Measurements from ENCODE around the gene TEAD4.

TEAD4 gene

DNA sequence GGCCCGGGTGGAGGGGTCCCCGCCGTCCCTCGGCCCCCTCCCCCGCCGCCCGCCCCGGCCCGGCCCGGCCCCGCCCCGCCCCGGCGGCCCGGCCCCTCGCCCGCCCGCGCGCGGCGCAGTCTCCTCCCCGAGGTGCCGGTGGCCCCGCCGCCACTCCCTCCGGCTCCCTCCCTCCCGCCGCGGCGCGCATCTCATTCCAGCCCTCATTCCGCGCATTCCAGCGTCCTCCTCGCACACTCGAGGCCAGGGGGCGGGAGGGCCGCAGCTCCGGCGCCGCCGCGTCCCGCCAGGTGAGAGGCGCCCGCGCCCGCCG lies at the start of gene TEAD4:
Gene TEAD4, plus strand, starts transcription at position 206 of the 313 bp plus-strand sequence.
- DNase-seq (ENCODE audit: low spot score) = peak; percentile 91

DNA sequence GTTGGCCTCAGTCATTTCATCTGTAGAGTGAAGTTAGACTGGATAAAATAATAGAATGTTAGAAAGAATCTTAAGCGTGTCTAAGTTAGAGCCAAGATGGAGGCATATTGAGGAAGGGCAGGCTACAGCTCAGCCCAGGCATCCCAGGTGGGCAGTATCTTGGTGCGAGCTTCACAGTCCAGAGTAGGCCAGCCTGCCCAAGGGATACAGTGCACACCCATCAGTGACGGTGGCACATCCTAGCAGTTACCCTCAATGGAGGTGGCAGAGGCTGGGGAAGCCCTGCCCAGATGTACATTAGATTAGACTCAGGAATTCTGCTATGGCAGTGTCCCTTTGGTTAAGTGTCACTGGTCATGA lies 47.0 kb upstream of the TEAD4 start:
- no peak for DNase-seq (ENCODE audit: low spot score)

DNA sequence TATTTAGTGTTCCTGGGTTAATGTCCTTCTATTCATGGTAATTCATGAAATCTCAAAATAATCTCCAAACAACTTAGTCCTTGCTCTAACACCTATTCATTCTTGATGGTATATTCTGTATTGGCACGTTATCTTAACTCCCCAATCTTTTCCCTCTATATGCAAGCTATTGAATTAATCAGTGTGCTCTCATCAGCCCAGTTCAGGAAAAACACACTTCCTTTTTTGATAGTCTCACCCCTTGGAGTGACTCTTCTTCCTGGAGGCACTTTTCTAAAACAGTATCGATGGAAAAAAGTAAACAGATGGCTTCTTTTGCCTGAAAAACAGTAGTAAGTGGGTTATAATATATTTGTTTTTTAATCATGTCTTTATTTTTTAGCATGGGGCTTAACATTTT lies 39.9 kb upstream of the TEAD4 start:
- DNase-seq (ENCODE audit: low spot score) = no peak

DNA sequence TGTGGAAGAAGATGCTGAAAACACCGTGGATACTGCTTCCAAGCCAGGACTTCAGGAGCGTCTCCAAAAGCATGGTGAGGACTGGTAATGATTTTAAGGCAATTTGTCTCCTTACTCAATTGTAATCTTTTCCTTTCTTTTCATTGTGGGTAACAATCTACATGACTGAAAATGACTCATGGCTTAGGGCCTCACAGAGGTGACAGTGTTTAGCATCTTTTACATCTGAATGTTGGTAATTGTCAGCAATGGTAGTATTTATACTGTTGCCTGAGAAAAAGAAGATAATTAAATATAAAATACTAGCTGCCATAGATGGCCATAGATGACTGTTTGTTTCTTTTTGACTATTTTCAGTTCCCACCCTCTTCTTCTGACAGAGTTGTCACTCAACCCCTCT lies 36.9 kb upstream of the TEAD4 start:
- DNase-seq (ENCODE audit: low spot score) = no peak

DNA sequence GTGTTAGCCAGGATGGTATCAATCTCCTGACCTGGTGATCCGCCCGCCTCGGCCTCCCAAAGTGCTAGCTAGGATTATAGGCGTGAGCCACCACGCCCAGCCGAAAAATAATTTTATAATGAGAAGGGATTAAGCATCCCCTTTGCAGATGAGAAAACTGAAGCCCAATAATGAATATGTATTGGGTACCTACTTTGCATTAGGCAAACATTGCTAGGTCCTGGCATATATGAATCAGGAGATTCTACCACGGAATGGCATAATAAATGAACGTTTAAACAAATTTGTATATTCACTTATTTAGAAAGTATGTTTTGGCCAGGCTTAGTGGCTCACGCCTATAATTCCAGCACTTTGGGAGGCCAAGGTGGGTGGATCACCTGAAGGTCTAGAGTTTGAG lies 36.1 kb upstream of the TEAD4 start:
- DNase-seq (ENCODE audit: low spot score) = no peak

DNA sequence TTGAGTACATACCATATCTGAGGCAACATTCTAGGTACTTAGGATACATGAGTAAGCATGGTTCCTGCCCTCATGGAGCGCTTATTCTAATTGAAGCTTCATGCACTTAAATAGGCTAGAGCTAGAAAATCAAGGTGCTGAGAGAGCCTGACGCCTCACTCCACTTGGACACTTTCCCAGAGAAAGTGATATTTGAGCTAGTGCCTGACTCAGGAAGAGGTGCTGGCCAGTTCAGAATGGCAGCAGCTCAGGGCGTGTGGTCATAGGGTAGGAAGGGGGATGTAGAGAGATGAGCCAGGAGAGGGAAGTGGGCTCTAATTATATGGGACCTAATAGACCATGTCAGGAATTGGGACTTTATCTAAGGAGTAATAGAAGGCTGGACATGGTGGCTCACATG lies 35.2 kb upstream of the TEAD4 start:
- DNase-seq (ENCODE audit: low spot score) = no peak

DNA sequence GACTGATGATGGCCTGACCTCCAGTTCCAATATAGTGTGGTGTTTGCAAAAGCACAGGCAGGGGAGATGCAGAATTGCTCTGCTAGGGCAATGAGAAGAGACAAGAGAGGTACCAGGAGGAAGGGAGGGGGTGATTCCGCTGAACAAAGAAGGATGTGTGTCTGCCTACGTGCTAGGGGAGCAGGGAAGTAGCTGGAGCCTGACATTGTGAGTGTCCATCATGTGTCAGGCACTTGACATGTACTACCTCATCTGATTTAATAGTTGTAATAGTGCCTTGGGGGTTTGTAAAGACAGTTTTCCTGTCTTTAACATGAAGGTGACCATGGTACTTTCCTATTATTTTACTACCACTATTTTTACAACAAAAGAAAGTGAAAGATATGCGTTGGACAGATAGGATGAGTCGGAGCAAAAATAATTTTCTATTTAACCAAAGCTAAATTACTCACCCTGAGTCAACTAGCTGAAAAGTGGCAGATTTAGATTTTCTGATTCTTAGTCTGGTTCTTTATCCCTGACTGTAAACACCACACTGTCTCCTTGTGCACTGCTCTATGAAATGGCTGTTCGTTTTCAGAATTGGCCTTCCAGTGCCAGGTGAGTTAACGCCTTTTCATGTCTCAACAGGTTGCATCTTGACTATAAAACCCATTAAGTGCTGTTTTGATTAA lies 33.7 kb upstream of the TEAD4 start:
- DNase-seq (ENCODE audit: low spot score) = no peak

DNA sequence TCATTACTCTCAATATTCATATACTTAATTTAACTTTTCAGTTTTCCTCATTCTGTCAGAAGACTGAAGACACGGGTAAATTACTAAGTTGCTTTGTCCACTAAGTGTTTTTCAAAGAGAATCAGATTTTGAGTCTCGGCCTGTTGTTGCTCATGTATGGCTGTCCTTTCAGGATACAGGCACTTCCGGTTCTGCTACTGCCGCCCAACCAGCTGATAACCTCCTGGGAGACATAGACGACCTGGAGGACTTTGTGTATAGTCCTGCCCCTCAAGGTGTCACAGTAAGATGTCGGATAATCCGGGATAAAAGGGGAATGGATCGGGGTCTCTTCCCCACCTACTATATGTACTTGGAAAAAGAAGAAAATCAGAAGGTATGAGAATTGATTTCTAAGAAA lies 28.3 kb upstream of the TEAD4 start:
- DNase-seq (ENCODE audit: low spot score) = no peak

DNA sequence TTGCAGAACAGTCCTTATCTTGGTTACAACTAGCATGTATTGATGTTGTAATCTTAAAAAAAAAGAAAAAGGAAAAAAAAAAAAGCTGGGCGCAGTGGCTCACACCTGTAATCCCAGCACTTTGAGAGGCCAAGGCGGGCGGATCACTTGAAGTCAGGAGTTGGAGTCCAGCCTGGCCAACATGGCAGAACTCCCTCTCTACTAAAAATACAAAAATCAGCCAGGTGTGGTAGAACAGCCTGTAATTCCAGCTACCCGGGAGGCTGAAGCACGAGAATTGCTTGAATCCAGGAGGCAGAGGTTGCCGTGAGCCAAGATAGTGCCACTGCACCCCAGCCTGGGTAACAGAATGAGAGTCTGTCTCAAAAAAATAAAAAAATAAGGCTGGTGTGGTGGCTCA lies 25.6 kb upstream of the TEAD4 start:
- DNase-seq (ENCODE audit: low spot score) = no peak

DNA sequence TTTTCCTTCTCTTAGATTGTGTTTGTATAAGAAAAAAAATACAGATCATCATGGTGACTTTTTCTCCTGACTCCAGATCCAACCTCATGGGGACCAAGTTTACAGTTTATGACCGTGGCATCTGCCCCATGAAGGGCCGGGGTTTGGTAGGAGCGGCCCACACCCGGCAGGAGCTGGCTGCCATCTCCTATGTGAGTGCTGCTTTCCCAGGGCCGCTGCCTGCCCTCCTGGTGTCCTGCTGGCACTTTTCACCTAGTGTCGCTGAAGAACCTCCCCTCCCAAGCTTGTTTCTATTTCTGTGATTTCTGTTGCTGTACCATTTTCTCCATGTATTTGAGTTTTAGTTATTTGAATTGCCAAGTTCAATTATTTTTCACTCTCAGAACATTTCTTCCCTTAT lies 24.8 kb upstream of the TEAD4 start:
- no peak for DNase-seq (ENCODE audit: low spot score)

DNA sequence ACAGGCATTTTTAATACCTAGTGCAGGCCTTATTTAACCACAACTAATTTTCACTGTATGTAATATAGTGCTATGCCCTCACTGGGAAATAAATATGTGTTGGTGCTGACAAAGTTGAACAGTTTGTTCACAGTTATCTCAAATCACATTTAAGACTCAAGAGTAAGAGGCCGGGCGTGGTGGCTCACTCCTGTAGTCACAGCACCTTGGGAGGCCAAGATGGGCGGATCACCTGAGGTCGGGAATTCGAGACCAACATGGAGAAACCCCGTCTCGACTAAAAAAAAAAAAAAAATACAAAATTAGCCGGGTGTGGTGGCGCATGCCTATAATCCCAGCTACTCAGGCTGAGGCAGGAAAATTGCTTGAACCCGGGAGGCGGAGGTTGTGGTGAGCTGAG lies 22.9 kb upstream of the TEAD4 start:
- DNase-seq (ENCODE audit: low spot score) = no peak

DNA sequence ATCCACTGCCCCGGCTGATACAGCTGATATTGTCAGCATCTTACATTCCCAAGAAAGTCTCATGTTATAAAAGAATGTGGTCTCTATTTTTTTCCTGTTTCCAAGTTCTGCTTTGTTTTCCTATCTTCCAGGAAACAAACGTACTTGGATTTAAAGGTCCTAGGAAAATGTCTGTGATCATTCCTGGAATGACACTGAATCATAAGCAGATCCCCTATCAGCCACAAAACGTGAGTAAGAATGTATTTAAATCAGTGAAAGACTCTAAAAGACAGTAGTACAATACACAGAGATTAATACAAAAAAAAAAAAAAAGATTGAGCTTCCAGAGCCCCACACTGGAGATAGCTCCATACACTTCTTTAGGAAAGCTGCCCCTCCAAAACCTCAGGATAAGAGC lies 21.7 kb upstream of the TEAD4 start:
- DNase-seq (ENCODE audit: low spot score) = no peak

DNA sequence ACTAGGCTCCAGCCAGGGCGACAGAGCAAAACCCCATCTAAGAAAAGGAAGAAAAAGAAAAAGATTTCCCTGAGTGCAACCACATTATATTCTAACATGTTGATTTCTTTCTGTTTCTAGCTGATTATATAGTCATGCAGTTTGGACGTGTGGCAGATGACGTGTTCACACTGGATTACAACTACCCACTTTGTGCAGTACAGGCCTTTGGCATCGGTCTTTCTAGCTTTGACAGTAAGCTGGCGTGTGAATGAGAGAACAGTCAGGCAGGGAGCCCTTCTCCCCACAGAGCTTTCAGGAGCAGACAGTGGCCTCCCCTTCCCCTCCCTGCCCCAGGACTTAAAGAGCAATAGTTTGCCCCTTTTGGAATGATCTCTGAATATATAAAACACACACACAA lies 20.0 kb upstream of the TEAD4 start:
- DNase-seq (ENCODE audit: low spot score) = no peak

DNA sequence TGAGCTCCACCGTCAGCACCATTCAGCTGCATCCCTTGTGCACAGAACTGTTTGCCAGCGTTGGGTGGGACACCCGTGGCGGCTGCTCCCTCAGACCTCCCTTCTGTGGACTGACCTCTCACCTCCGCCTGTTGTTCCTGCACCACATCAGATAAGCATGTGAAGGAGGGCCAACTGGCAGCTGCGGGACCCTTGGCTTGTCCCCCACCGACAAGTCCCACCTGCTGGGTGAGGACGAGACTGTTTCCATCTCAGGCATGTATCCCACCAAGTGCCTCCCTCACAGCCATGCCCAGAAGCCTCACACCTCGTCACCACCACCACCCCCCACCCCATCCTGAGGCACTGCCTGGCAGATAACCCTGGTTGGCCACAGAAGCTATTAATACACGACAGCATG lies 18.6 kb upstream of the TEAD4 start:
- no peak for DNase-seq (ENCODE audit: low spot score)

DNA sequence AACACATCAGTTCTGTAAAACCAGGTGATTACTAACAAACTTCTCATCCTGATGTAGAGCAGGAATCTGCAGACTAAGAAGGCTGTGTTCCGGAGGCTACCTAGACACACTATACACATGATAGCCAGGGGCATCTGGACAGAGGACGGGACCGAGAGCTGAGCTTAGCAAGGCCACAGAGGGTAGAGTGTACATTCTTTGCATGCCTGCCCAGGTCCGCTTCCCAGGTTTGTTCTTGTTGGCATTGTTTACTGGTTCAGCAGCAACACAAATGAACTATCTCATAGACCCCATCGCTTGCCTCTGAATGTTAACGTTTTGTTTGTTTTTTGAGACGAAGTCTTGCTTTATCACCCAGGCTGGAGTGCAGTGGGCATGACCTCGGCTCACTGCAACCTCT lies 17.7 kb upstream of the TEAD4 start:
- DNase-seq (ENCODE audit: low spot score) = no peak

DNA sequence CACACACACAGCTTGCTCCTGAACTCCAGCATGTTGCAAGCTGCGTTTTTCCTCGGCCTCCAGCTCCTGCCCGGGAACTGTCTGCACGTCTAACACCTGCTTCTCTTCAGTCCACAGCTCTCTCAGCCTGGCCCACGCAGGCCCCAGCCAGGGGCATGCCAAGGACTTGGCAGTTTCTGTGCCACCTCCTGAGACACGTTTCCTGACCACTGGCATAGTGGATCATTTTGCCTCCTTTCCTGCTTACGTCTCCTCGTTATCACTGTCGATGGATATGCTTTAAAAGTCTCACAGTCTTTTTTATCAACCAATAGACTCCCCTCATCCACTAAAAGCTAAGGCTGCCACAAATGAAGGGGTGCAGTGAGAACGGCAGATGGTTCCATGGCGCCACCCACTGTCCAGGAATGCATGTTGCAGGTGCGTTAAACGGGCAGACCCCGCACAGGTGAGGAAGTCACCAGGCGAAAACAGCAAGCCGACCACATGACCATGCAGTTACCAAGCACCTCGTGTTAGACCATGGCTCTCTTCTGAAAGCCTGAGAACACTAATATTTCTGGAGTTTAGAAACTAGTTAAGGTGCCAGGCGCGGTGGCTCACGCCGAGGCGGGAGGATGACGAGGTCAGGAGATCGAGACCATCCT lies 14.7 kb upstream of the TEAD4 start:
- peak; percentile 72 for DNase-seq (ENCODE audit: low spot score)

DNA sequence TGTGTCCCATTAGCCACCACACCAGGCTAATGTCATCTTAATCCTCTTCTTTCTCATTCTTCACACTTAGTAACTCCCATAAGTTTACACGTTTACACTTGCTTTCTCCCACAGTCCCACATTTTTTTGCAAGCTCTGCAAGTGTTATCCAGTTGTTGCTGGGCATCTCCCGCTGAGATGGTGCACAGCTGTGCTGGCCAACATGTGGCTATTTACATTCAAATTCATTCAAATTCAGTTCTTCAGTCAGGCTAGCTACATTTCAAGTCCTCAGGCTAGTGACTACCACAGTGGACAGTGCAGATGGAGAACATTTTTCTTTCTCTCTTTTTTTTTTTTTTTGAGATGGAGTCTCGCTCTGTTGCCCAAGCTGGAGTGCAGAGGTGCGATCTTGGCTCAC lies 9.8 kb upstream of the TEAD4 start:
- no peak for DNase-seq (ENCODE audit: low spot score)

DNA sequence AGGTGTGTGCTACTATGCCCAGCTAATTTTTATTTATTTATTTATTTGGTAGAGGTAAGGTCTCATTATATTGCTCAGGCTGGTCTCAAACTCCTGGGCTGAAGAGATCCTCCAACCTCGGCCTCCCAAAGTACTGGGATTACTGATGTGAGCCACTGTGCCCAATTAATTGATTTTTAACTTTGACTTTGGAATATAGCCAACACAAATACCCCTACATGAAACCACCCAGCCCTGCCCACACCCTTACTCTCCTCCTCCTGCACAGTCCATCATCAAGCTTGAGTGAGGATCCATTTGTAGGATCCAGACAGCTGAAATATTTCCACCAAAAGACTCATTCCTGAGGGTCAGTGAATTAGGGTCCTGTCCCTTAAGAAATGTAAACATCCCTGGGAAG lies 3.3 kb upstream of the TEAD4 start:
- DNase-seq (ENCODE audit: low spot score) = no peak

DNA sequence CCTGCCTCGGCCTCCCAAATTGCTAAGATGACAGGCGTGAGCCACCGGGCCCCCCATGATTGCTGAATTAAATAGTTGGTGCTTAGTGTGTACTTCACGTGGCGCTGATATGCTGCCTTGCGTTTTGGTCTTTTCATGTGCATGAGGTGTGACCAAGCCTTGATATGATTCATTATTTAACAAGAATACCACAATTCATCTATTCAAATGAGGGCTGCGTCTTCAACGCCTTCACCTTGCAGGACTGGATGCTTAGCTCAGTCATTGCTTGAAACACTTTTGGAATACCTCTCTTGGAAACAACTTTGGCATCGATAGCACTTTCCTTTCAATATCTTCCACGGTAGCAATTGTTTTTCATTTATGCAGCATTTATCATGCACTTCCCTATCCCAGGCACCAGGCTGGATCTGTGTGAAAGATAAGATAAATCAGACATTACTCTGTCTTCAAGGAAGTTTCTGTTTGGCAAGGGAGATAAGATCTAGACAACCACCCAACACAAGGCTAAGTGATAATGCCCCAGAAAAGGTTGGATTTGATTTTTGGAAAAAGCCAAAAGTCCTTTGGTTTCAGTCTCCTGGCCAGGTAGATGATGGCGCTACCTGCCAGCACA lies 1.3 kb upstream of the TEAD4 start:
- DNase-seq (ENCODE audit: low spot score) = no peak

DNA sequence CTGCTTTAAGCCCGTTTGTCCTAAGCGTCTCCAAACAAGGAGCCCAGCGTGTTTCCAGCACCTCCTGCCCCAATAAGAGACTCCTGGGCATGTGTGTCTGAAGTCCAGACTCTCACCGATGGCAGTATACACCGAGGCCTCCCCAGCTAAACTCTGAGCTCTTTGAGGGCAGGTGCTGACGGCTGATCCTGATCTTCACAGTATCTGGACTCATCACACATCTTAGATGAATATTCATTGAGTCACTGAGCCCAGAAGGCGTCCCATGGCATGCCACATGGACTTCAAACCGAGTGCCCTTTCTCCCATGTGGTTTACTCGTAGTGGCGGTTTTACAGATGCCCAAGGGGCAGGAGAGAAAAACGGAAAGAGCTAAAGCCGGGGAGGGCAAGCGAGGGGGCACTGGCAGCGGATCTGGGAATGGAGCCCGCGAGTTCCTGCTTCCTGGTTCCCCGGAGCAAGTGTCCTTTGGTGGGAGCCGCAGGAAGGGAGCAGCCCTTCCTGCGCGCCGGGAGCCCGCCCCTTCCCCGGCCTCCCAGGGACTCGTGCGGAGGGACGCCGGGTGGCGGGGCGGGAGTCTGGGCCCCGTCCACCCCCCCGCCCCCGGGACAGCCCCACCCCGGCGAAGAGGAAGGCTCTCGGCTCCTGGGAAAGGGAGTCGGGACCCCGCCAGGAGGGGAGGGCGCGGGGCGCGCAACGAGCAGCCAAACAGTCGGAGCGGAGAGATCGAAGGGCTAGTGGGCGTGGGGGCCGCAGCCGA lies 585 bp upstream of the TEAD4 start:
- DNase-seq (ENCODE audit: low spot score) = peak; percentile 95

DNA sequence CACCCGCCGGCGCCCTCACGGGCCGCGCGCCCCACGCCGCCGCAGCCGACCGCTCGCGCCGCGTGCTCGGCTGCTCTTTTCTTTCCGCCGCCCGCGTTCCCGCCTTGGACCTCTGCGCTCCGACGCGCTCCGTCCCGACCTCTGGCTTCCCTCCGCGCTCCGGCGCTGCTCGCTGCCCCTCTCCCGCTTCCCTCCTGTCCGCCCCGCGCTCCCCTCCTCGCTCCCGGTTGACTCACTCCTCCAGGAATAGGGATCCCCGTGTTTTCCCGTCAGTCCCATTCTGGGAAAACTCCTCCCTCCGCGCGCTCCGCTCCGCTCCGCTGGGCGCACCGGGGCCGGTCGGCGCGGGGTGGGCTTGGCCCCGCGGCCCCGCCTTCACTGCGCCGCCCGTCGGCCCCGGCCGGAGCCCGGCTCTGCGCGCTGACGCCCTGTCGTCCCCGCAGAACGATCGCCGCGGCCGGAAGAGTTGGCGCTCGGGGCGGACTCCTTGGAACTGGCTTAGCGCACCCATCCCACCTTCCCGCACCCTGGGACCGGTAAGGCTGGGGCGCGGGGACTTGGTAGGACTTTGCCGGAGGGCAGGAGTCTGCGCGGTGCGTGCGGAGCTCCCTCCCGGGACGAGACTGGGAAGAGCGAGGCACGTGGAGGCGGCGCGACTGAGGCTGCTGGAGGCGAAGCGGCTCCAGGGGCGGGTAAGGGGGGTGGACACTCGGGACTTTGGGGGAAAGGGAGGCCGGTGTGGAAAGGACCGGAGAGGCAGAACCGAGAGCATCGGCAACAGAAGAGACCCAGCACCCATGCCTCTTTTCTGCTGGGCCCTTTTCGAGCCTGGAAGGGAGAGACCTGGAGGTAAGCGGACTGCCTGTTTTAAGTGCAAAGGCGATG lies 550 bp downstream of the TEAD4 start:
- DNase-seq (ENCODE audit: low spot score) = peak; percentile 79

DNA sequence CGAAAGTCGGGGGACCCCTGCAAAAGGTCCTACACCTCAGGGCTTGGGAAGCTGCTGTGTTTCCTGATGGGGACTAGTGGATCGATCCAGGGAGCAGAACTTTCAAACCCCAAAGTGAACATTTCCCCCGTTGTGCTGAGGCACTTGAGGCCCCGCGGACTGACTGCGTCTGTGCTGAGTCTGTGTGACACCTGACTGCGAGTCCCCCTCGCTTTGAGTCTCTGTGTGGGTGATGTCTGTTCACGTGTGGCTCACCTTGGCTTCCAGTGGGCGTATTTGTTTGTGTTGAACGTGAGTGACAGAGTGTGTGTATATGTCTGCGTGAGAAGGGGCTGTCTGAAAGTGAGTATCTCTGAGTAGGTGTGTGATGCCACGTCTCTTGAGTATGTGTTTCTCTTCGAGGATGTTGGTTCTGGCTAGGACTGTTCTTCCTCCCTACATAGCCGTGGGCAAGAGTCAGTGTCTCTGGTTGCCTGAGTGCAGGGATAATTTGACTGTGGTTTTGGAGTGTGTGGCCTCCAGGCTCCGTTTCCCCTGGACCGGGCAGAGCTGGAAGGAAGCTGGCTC lies 1.3 kb downstream of the TEAD4 start:
- DNase-seq (ENCODE audit: low spot score) = peak; percentile 65
